NCI-H187 treated with DMSO at 0.1 percent for 48 hours (cell line): ENCODE results near the gene ATP5PO.

Experiments used
- DNase-seq: peaks from one replicate; lab custom pipeline; 2025; lab: John Stamatoyannopoulos, UW

Gene ATP5PO

GRCh38 chr21:33915368-33916199, at the start of gene ATP5PO:
Gene ATP5PO (minus strand): TSS chr21:33915804. CDS start chr21:33915763, 41 bp downstream.
- peak; percentile 92 for DNase-seq

GRCh38 chr21:33964706-33965325, 49.2 kb upstream of the ATP5PO start:
- DNase-seq: no peak

- DNase-seq: no peak
Observed at GRCh38 chr21:33963848-33964555, 48.4 kb upstream of the ATP5PO start.

DNA sequence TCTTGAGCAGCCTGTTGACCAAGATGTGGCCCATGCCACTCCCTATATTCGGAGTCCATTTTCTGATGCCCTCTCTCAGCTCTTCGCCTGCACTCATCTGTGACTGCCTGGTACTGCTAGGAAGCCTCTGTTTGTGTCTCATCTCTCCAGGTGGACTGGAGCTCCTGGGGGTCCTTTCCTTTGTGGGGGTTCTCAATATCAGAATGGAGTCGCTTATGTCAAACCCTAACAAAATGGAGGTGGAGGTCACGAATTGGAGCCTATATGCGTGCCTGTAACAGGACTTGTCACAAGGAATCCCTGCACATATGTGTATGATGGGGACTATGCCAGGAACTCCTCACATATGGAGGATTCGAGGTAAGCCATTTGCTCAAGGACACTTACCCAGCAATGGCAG, 46.7 kb upstream of the ATP5PO start:
- DNase-seq: no peak

DNA sequence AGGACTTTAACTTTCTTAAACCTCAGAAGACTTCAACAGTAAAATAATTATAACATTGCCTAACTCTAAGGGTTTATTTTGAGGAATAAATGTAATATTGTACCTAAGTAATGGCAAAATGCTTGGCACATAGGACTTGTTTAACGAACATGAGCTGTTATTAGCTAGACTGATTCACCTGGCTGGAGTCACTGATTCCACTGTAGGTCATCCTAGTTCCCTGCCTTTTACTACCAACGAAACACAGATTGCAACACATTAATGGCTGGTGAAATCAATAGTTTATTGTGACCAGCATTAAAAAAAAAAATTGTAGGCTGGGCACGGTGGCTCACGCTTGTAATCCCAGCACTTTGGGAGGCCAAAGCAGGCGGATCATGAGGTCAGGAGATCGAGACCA, 45.5 kb upstream of the ATP5PO start:
- no peak for DNase-seq

- no peak for DNase-seq
Observed at GRCh38 chr21:33959680-33960079, 44.1 kb upstream of the ATP5PO start.

DNA sequence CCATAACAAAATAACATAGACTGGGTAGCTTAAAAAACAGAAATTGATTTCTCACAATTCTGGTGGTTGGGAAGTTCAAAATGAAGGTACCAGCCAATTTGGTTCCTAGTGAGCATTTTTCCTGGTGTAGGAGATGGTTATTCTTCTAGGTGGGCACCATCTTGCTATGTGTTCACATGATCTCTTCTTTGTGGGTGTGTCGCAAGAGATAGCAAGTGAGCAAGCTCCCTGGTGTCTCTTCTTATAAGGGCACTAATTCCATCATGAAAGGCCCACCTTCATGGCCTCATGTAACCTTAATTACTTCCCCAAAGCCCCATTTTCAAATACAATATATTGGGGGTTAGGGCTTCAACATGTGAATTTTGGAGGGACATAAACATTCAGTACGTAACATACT, 38.8 kb upstream of the ATP5PO start:
- no peak for DNase-seq

DNA sequence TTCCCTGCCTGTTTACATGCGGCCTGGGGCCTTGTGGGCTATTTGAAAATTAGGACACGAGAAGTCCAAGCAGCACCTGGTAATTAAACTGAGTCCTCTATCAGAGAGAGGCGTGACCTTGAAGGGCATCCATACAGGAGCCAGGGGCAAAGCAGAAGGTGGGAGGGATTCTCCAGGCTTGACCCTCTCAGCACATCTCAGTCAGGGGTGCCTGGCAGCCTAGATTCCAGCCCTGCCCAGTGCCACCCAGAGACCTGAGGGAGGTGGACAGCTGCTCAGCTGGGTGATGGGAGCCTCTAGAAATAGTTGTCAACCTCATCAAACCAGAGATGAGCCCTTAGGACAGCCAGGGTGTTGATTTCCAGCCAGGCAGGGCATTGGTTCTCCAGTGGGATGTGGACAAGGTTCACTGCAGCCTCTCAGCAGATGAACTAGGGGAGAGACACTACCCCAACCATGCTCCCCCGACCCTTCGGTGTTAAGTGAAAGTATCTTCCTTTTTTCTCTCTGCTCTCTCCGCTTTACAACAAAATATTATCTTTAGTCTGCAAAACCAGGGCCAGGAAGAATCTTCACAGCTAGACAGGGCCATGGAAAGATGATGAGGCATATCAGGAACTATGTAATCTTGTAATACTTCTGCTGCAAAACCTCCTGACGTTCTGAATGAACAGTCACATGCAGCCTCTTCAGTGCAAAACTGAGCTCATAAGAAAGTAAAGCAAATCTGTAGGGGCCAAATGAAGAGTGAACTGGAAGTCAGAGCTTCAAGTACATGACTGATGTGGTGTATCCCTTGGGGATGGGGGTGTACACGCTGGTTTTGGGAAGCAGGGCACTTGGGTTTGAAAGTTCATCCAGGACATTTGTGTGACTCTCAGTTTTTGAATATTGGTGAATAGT, 35.9 kb upstream of the ATP5PO start:
- DNase-seq: no peak

DNA sequence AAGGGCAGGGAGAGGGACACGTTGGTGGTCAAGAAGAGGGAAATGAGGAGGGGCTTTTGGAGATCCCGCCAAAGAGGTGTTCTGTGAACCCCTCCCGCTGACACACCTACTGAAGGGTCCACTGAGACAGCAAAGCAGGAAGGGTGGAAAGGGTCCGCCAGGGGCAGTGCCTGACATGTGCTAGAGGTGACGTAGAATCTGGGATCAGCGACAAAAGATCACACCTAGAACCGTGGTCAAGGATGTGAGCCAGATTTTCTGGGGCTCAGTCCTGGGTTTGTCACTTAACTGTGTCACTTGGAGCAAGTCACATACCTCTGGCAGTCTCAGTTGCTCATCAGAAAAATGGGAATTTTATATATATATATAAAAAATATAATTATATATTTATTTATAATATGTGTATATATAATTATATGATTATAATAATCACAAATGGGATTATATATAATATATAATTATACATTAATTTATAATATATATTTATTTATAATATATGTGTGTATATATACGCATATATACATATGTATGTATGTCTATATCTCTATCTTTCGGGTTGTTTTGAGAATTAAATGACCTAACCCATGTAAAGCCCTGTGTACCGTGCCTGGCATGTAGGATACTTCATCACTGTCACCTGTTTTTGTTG, 35.0 kb upstream of the ATP5PO start:
- no peak for DNase-seq

DNA sequence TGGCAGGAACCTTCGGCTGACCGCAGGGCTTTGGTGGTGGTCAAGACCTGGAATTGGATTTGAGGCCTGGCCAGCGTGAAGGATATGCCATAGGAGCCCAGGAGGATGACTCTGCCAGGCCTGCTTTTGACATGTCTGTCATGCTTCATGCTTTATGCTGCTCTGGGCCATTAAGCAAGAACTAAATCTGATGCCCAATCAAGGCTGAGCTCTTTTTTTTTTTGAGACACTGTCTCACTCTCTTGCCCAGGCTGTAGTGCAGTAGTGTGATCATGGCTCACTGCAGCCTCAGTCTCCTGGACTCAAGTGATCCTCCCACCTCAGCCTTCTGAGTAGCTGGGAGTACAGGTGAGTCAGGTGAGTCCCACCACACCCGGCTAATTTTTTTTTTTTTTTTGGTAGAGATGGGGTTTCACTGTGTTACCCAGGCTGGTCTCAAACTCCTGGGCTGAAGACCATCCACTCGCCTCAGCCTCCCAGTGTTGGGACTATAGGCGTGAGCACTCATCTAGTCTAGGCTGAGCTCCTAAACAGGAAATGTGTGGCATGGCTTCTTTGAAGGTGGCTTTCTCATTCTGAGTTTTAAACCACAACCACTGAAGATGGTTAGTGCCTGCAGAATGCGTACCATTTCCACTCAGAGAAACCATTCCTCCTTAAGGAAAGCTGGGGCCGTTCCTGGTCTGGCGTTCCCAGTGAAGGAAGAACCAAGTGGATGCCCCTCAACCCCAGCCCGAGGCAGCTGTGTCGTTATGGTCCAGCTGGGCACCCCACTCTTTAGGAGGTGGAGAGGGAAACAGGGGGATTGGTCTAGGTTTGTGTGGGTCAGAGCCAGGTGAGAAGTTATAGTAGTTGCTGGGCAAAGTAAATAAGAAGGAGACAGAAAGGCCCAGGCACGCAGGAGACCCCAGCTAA, 34.2 kb upstream of the ATP5PO start:
- DNase-seq: no peak

- DNase-seq: no peak
Observed at GRCh38 chr21:33948951-33949444, 33.4 kb upstream of the ATP5PO start.

DNA sequence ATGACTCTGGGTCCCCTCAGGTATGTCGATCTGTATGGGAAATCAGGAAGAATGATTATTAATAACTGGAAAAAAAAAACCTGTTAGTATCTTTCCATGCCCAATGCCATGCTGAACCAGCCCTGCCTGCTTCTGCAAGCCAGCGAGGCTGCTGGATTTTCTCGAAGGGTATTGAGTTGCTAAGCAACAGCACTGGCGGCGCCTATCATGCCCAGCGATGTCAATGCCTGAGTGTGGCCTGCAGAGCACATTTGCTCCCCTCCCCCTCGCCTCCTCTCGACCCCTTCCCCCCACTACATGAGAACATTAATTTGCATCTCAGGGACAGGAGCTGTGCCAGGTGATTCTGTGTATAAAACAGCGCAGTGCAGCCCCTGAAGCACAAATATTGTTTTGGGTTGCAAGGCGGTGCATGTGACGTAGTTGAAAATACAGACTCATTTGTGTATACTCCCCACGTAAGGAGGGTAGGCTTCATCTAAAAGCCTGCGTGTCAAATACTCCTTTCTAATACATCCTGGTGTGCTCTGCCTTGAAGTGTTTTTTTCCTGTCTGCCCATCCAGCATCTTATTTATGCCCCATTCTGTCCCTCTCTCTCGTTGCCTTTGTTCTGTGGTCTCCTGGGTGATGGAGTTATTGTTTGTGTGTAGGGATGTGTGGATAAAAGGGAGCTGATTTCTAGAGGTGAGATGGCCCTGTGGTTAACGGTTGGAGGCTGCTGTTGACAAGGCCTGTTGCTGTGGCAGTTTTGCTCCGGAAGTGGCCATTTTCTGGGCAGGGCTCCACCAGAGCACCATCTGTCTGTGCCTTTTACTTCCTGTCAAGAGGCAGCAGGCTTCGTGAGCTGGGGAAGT, 32.7 kb upstream of the ATP5PO start:
- DNase-seq: peak; percentile 34

GRCh38 chr21:33947451-33948095, 32.0 kb upstream of the ATP5PO start:
- no peak for DNase-seq

DNA sequence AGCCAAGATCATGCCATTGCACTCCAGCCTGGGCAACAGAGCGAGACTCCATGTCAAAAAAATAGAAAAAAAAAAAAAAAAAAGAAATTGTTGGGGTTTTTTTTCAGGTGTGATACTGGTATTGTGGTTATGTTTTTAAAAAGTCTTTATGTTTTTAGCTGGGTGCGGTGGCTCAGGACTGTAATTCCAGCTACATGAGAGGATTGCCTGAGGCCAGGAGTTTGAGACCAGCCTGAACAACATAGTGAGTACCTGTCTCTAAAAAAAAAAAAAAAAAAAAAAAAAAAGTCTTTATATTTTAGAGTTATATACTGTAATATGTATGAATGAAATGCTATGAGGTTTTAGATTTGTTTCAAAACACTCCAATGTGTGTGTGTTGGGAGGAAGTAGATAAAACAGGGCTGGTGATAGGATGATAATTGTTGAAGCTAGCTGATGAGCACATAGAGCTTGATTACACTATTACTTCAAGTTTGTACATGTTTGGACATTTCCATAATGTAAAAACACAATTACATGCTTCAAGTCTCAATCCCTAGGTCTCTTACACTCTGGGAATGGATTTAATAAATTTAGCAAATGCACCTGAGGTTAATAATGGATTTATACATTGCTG, 30.2 kb upstream of the ATP5PO start:
- no peak for DNase-seq

DNA sequence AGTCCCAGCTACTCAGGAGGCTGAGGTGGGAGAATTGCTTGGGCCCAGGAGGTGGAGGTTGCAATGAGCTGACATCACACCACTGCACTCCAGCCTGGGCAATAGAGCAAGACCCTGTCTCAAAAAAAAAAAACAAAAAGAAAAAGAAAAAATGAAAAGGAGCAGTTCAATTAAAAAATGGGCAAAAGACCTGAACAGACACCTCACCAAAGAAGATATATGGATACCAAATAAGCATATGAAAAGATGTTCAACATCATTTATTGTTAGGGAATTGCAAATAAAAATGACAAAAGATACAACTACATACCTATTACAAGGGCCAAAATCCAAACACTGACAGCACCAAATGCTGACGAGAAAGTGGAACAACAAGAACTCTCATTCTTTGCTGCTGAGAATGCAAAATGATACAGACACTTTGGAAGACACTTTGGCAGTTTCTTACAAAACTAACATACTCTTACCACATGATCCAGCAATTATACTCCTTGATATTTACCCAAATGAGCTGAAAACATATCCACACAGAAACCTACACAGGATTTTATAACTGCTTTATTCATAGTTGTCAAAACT, 28.7 kb upstream of the ATP5PO start:
- DNase-seq: no peak

DNA sequence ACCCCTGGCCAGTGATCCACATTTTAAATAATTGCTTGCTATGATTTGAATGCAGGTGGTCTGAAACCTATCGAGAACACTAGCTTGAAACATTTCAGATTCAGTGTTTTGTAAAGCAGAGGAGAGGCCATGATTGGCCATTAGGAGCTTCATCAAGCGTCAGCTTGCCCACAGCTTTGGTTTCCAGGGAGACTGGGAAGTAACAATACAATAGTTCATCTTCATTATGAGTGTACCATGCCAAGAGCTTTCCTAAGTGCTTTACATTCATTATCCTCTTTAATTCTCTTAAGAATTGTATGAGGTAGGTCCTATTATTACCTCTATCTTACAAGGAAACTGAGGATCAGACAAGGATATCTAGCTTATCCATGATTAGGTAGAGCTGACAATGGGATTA, 27.7 kb upstream of the ATP5PO start:
- peak; percentile 94 for DNase-seq

- no peak for DNase-seq
Observed at GRCh38 chr21:33942426-33942825, 26.8 kb upstream of the ATP5PO start.

- no peak for DNase-seq
Observed at GRCh38 chr21:33940881-33941245, 25.3 kb upstream of the ATP5PO start.
